ENCODE data around the gene ZNF77. TPM values are rescaled to one million over a fixed set of nuclear protein-coding genes. Genes with fewer than 3 reads are reported as not detected.

The ZNF77 gene
- total RNA-seq, 2 donors from 2014 or later: 3.1 to 3.3 TPM

DNA sequence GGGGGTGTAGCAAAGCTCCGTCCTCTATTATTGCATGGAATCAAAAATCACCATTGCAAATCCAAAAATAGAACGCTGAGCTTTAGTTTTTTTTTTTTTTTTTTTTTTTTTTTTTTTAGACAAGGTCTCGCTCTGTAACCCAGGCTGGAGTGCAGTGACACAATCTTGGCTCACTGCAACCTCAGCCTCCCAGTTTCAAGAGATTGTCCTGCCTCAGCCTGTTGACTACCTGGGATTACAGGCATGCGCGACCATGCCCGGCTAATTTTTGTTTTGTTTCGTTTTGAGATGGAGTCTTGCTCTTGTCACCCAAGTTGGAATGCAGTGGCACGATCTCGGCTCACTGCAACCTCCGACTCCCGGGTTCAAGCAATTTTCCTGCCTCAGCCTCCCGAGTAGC lies 15.3 kb upstream of the ZNF77 start:
- no peak overlapping the region for H3K9ac ChIP-seq (ENCODE audit: low read depth in 2 of 2, low read length in 2 of 2)
- intact Hi-C loops (cut with DNase I): loop anchor here (5.0 kb wide), 1 partner anchor 112 kb away; no protein-coding TSS in a partner anchor

DNA sequence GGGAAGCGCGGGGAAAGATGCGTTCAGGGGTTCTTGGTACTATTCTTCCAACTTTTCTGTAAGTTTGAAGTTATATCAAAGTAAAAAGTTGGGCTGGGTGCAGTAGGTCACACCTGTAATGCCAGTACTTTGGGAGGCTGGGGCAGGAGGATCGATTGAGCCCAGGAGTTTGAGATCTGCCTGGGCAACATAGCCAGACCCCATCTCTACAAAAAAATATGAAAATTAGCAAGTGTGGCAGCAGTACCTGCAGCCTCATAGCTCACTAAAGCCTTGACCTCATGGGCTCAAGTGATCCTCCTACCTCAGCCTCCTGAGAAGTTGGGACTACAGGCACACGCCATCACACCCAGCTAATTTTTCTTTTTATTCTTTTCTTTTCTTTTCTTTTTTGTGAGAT lies 12.4 kb upstream of the ZNF77 start:
- H3K27ac ChIP-seq: no peak overlapping the region
- no peak for DNase-seq
- no peak overlapping the region for H3K4me3 ChIP-seq
- intact Hi-C loops (cut with DNase I): loop anchor here (5.0 kb wide), 2 partner anchors 150 to 205 kb away; no protein-coding TSS in a partner anchor
- no peaks in the 10 kb centered on the region for H3K36me3 ChIP-seq
- no peaks in the 10 kb centered on the region for H3K9me3 ChIP-seq
- no peaks in the 10 kb centered on the region for H3K27me3 ChIP-seq
- no peak overlapping the region for H3K9ac ChIP-seq (ENCODE audit: low read depth in 2 of 2, low read length in 2 of 2)
- no peaks in the 10 kb centered on the region for H3K4me1 ChIP-seq
- TF ChIP-seq CTCF (IDR thresholded peaks at IDR 0.05): no peak

More for the DNA sequence above, 15.3 kb upstream of the ZNF77 start:
- Histone ChIP-seq H3K27ac (no peak overlapping the region), H3K36me3 (no peaks in the 10 kb centered on the region), H3K9me3 (no peaks in the 10 kb centered on the region), H3K4me1 (no peaks in the 10 kb centered on the region), H3K4me3 (no peak overlapping the region), H3K27me3 (no peaks in the 10 kb centered on the region)
- TF ChIP-seq CTCF (IDR thresholded peaks at IDR 0.05): no peak
- DNase-seq: no peak

DNA sequence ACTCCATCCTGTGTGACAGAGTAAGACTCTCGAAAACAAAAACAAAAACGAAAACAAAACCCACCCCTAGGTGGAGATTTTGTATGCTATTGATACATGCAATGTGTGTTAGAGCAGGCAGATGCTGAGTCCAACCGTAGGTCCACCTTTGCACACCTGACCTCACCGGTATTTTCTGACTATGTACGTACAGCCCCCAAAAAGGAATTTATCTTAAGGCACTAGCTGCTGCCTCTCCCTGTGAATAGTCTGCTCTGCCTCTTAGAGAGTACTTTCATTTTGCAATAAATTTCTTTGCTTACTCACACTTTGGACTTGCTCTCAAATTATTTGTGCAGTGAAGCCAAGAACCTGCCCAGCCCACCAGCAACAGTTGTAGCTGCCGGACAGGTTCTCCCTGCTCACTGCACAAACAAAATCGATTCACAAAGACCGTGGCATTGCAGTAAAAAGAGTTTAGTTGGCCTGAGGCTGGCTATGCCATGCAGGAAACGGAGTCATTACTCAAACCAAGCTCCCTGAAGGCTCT lies 8.2 kb upstream of the ZNF77 start:
- Histone ChIP-seq H3K9ac (ENCODE audit: low read depth in 2 of 2, low read length in 2 of 2) (peak overlapping the region in 1 of 2 donors; percentile 38), H3K27ac (peak overlapping the region; percentile 82), H3K9me3 (no peaks in the 10 kb centered on the region), H3K27me3 (no peaks in the 10 kb centered on the region), H3K4me1 (no peaks in the 10 kb centered on the region), H3K36me3 (no peaks in the 10 kb centered on the region), H3K4me3 (peak overlapping the region; percentile 12)
- TF ChIP-seq CTCF (IDR thresholded peaks at IDR 0.05): no peak
- peak; percentile 83 for DNase-seq
- intact Hi-C loops (cut with DNase I): no loop called here

- Histone ChIP-seq H3K4me3 (peak overlapping the region; percentile 79), H3K27me3 (no peaks in the 10 kb centered on the region), H3K4me1 (no peaks in the 10 kb centered on the region), H3K36me3 (no peaks in the 10 kb centered on the region), H3K27ac (peak overlapping the region; percentile 91), H3K9ac (ENCODE audit: low read depth in 2 of 2, low read length in 2 of 2) (peak overlapping the region; percentile 77 to 92), H3K9me3 (no peaks in the 10 kb centered on the region)
- DNase-seq: peak; percentile 100
- intact Hi-C loops (cut with DNase I): no loop called here
- TF ChIP-seq CTCF (IDR thresholded peaks at IDR 0.05): no peak
These were observed 5.7 kb upstream of the ZNF77 start for GRCh38 chr19:2950286-2951124.

DNA sequence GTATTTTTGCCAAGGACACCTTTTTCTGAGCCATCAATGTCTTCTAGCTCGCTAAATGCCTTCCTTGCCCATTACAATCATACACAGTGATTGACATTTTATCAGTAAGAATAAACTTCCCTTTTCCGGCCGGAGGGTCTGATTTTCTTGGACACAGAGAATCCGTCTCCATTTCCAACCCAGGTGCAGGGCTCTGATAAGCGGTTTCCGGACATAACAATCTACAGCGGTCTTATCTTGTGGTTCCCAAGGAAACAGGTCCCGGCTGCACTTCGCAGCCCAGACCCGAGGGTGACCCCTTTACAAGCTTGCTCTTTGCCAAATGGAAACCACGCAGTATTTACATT lies 5.1 kb upstream of the ZNF77 start:
- H3K4me1 ChIP-seq: no peaks in the 10 kb centered on the region
- intact Hi-C loops (cut with DNase I): no loop called here

More for the DNA sequence above, 5.1 kb upstream of the ZNF77 start:
- H3K9me3 ChIP-seq: no peaks in the 10 kb centered on the region
- H3K27ac ChIP-seq: peak overlapping the region; percentile 91
- DNase-seq: no peak
- no peaks in the 10 kb centered on the region for H3K27me3 ChIP-seq
- peak overlapping the region; percentile 77 to 92 for H3K9ac ChIP-seq (ENCODE audit: low read depth in 2 of 2, low read length in 2 of 2)
- peak overlapping the region; percentile 79 for H3K4me3 ChIP-seq
- no peak for TF ChIP-seq CTCF (IDR thresholded peaks at IDR 0.05)
- no peaks in the 10 kb centered on the region for H3K36me3 ChIP-seq

All from colonic mucosa (tissue), 4 donors.